Breast epithelium (tissue), 3 donors: ENCODE data around the gene F8.

ENCODE experiments used
- CTCF ChIP-seq, 3 donors: fragments of 450-650 bp; IDR thresholded peaks; one replicate each; pipeline ENCODE4 v1.5.1; 2016 to 2017; ENCODE audit warnings: antibody characterized with exemption in 3 of 3, mild to moderate bottlenecking in 3 of 3, moderate library complexity in 3 of 3
- POLR2A ChIP-seq: fragments of 450-650 bp; IDR thresholded peaks from one replicate; pipeline ENCODE4 v1.6.1; 2016; ENCODE audit warnings: antibody characterized with exemption, mild to moderate bottlenecking, moderate library complexity

- TF ChIP-seq CTCF (IDR thresholded peaks at IDR 0.05) (no peak), POLR2A (no peak)
These were observed 1.9 kb downstream of the F8 start for GRCh38 chrX:155020591-155020990.
